ENCODE measurements around the gene SNAPC4.
A peak's percentile ranks its signal among the peaks of the same experiment; 100 is the strongest.

- TF ChIP-seq EZH2phosphoT487 (IDR thresholded peaks at IDR 0.05; ENCODE audit: borderline replicate concordance, low read depth): no peak
- TF ChIP-seq USF2 (IDR thresholded peaks at IDR 0.05; ENCODE audit: borderline replicate concordance, low read depth, low read length): no peak
- TF ChIP-seq USF1 (IDR thresholded peaks at IDR 0.05; ENCODE audit: borderline replicate concordance, low read depth): no peak
- TF ChIP-seq REST (IDR thresholded peaks at IDR 0.05; ENCODE audit: low read depth, low read length): no peak
- no peak for TF ChIP-seq MAX (IDR thresholded peaks at IDR 0.05; ENCODE audit: low read depth)
- no peak for TF ChIP-seq CTCF (IDR thresholded peaks at IDR 0.05)
- no peak for TF ChIP-seq IRF3 (IDR thresholded peaks at IDR 0.05; ENCODE audit: low read depth, low read length)
- peak in 1 of 2 experiments; percentile 12; a peak in 1 of 4 replicates for TF ChIP-seq EP300 (IDR thresholded peaks at IDR 0.05; ENCODE audit: borderline replicate concordance in 1 of 2, low read depth in 1 of 2, low read length in 1 of 2)
Measured at GRCh38 chr9:136361754-136362449, 38.1 kb downstream of the SNAPC4 start.
